ENCODE results near the gene MAN2A1.

The MAN2A1 gene

GRCh38 chr5:109865637-109866036 lies 175.9 kb downstream of the MAN2A1 start:
- TF ChIP-seq CEBPB (IDR thresholded peaks at IDR 0.05): no peak
- no peak for TF ChIP-seq TAF1 (IDR thresholded peaks at IDR 0.05; ENCODE audit: low read depth)
- TF ChIP-seq TCF12 (IDR thresholded peaks at IDR 0.05; ENCODE audit: low read depth): no peak

- TF ChIP-seq YY1 (IDR thresholded peaks at IDR 0.05; ENCODE audit: low read depth) (no peak), TEAD4 (IDR thresholded peaks at IDR 0.05) (no peak), FOXM1 (IDR thresholded peaks at IDR 0.05; ENCODE audit: borderline replicate concordance, low read depth) (no peak), TAF1 (IDR thresholded peaks at IDR 0.05; ENCODE audit: low read depth) (no peak), CREB1 (IDR thresholded peaks at IDR 0.05; ENCODE audit: low read depth) (no peak), CEBPB (IDR thresholded peaks at IDR 0.05) (no peak), RAD21 (IDR thresholded peaks at IDR 0.05; ENCODE audit: low read depth) (no peak), EP300 (IDR thresholded peaks at IDR 0.05; ENCODE audit: borderline replicate concordance) (no peak), MAX (IDR thresholded peaks at IDR 0.05) (no peak), EGR1 (IDR thresholded peaks at IDR 0.05) (no peak), REST (IDR thresholded peaks at IDR 0.05; ENCODE audit: low read depth) (no peak), ZBTB7A (IDR thresholded peaks at IDR 0.05; ENCODE audit: low read depth) (no peak), USF1 (IDR thresholded peaks at IDR 0.05) (no peak)
Observed at GRCh38 chr5:109866051-109866450, 176.3 kb downstream of the MAN2A1 start.

GRCh38 chr5:109868737-109869136 lies 179.0 kb downstream of the MAN2A1 start:
- TF ChIP-seq YY1 (IDR thresholded peaks at IDR 0.05; ENCODE audit: low read depth) (no peak), TEAD4 (IDR thresholded peaks at IDR 0.05) (no peak), RAD21 (IDR thresholded peaks at IDR 0.05; ENCODE audit: low read depth) (no peak)

- no peak for TF ChIP-seq REST (IDR thresholded peaks at IDR 0.05; ENCODE audit: low read depth)
- no peak for TF ChIP-seq NFIC (IDR thresholded peaks at IDR 0.05)
- TF ChIP-seq MAX (IDR thresholded peaks at IDR 0.05): no peak
- TF ChIP-seq CREB1 (IDR thresholded peaks at IDR 0.05; ENCODE audit: low read depth): no peak
Observed at GRCh38 chr5:109873687-109874086, 184.0 kb downstream of the MAN2A1 start.

- TF ChIP-seq TEAD4 (IDR thresholded peaks at IDR 0.05): no peak
- TF ChIP-seq CREB1 (IDR thresholded peaks at IDR 0.05; ENCODE audit: low read depth): no peak
- no peak for TF ChIP-seq EGR1 (IDR thresholded peaks at IDR 0.05)
- TF ChIP-seq MAX (IDR thresholded peaks at IDR 0.05): no peak
- no peak for TF ChIP-seq FOXM1 (IDR thresholded peaks at IDR 0.05; ENCODE audit: borderline replicate concordance, low read depth)
- TF ChIP-seq RAD21 (IDR thresholded peaks at IDR 0.05; ENCODE audit: low read depth): no peak
- no peak for TF ChIP-seq REST (IDR thresholded peaks at IDR 0.05; ENCODE audit: low read depth)
- TF ChIP-seq NFIC (IDR thresholded peaks at IDR 0.05): no peak
- no peak for TF ChIP-seq TCF12 (IDR thresholded peaks at IDR 0.05; ENCODE audit: low read depth)
- TF ChIP-seq EP300 (IDR thresholded peaks at IDR 0.05; ENCODE audit: borderline replicate concordance): no peak
- TF ChIP-seq ZBTB7A (IDR thresholded peaks at IDR 0.05; ENCODE audit: low read depth): no peak
- no peak for TF ChIP-seq YY1 (IDR thresholded peaks at IDR 0.05; ENCODE audit: low read depth)
- no peak for TF ChIP-seq TAF1 (IDR thresholded peaks at IDR 0.05; ENCODE audit: low read depth)
- TF ChIP-seq CEBPB (IDR thresholded peaks at IDR 0.05): no peak
- no peak for TF ChIP-seq USF1 (IDR thresholded peaks at IDR 0.05)
Observed at GRCh38 chr5:109874108-109874507, 184.4 kb downstream of the MAN2A1 start.
